Loucy (cell line): ENCODE data around the gene ARSK.

ENCODE experiments used
- H2AFZ ChIP-seq: fragments of 200-600 bp; sonication (generic); 2 replicates; pipeline ENCODE4 v1.6.0; 2016; ENCODE audit warnings: antibody characterized with exemption, mild to moderate bottlenecking, low read length, moderate library complexity
- H3F3A ChIP-seq: fragments of 200-600 bp; 2 replicates; pipeline ENCODE4 v1.6.0; 2016; ENCODE audit warnings: antibody characterized with exemption, low read depth, mild to moderate bottlenecking
- H3K27me3 ChIP-seq: fragments of 200-600 bp; sonication (generic); 2 replicates; pipeline ENCODE4 v1.6.1; 2014; ENCODE audit warnings: low read length, mild to moderate bottlenecking; ENCODE audit not compliant: insufficient read depth, poor library complexity, severe bottlenecking
- H3K36me3 ChIP-seq: fragments of 200-600 bp; sonication (generic); 2 replicates; pipeline ENCODE4 v1.6.1; 2016; ENCODE audit warnings: low read length; ENCODE audit not compliant: insufficient read depth
- H3K4me1 ChIP-seq: fragments of 200-600 bp; sonication (generic); 2 replicates; pipeline ENCODE4 v1.5.1; 2014; ENCODE audit warnings: low read length, mild to moderate bottlenecking; ENCODE audit not compliant: insufficient read depth, poor library complexity, severe bottlenecking
- H3K4me2 ChIP-seq: fragments of 200-600 bp; sonication (generic); 2 replicates; pipeline ENCODE4 v1.6.0; 2014; ENCODE audit warnings: antibody characterized with exemption, low read length, low read depth, mild to moderate bottlenecking; ENCODE audit not compliant: poor library complexity, severe bottlenecking
- H3K4me3 ChIP-seq: fragments of 200-600 bp; sonication (generic); 2 replicates; pipeline ENCODE4 v1.5.1; 2014; ENCODE audit warnings: low read length, mild to moderate bottlenecking, mixed read lengths; ENCODE audit not compliant: poor library complexity, severe bottlenecking
- H3K79me2 ChIP-seq: fragments of 200-600 bp; sonication (generic); 2 replicates; pipeline ENCODE4 v1.6.1; 2014; ENCODE audit warnings: low read length; ENCODE audit not compliant: insufficient read depth
- H3K9ac ChIP-seq: fragments of 200-600 bp; sonication (generic); 2 replicates; pipeline ENCODE4 v1.6.0; 2014; ENCODE audit warnings: mild to moderate bottlenecking, low read depth, low read length, moderate library complexity; ENCODE audit not compliant: poor library complexity, severe bottlenecking
- H3K9me2 ChIP-seq: fragments of 200-600 bp; sonication (generic); replicated peaks from 2 replicates; pipeline ENCODE4 v1.6.1; 2016; ENCODE audit warnings: low read depth, low read length, mixed read lengths
- H3K9me3 ChIP-seq: fragments of 200-600 bp; sonication (generic); 2 replicates; pipeline ENCODE4 v1.6.1; 2014; ENCODE audit warnings: mild to moderate bottlenecking, antibody characterized with exemption, low read length, low read depth; ENCODE audit not compliant: insufficient read depth
- H4K20me1 ChIP-seq: fragments of 200-600 bp; sonication (generic); 2 replicates; pipeline ENCODE4 v1.6.0; 2014; ENCODE audit warnings: antibody characterized with exemption, low read length, mild to moderate bottlenecking; ENCODE audit not compliant: insufficient read depth, poor library complexity, severe bottlenecking
- CTCF ChIP-seq: fragments of 200-600 bp; sonication (generic); conservative IDR thresholded peaks from 2 replicates; pipeline ENCODE4 v1.5.1; 2014; ENCODE audit warnings: mild to moderate bottlenecking, antibody characterized with exemption, low read length
- EZH2phosphoT487 ChIP-seq: fragments of 200-600 bp; IDR thresholded peaks from 2 replicates; pipeline ENCODE4 v1.6.1; 2018; ENCODE audit warnings: antibody characterized with exemption, mild to moderate bottlenecking, moderate library complexity, borderline replicate concordance

The ARSK gene

GRCh38 chr5:95583992-95584391, 29.1 kb downstream of the ARSK start:
- no peaks in the 10 kb centered on the region for H3K36me3 ChIP-seq
- H3K9me2 ChIP-seq, result no peaks in the 10 kb centered on the region
- H3K27me3 ChIP-seq, result no peaks in the 10 kb centered on the region
- no peaks in the 10 kb centered on the region for H3F3A ChIP-seq
- H3K4me3 ChIP-seq, result no peak overlapping the region
- H3K4me1 ChIP-seq, result no peaks in the 10 kb centered on the region
- no peak overlapping the region for H3K4me2 ChIP-seq
- TF ChIP-seq CTCF, result no peak
- no peak for TF ChIP-seq EZH2phosphoT487
- no peaks in the 10 kb centered on the region for H3K79me2 ChIP-seq
- H4K20me1 ChIP-seq, result no peaks in the 10 kb centered on the region
- H3K9ac ChIP-seq, result no peak overlapping the region
- no peaks in the 10 kb centered on the region for H3K9me3 ChIP-seq
- H2AFZ ChIP-seq, result no peak overlapping the region

GRCh38 chr5:95590880-95591279, 36.0 kb downstream of the ARSK start:
- Histone ChIP-seq H3K9me2 (no peaks in the 10 kb centered on the region), H3K27me3 (no peaks in the 10 kb centered on the region), H3K9ac (no peak overlapping the region), H2AFZ (no peak overlapping the region), H4K20me1 (no peaks in the 10 kb centered on the region), H3F3A (0 out of 2 replicates have a peak, but pooled peaks cover 4% of the 10 kb centered on the region), H3K79me2 (no peaks in the 10 kb centered on the region), H3K9me3 (no peaks in the 10 kb centered on the region), H3K4me3 (peak overlapping the region; percentile 3), H3K36me3 (no peaks in the 10 kb centered on the region), H3K4me2 (peak overlapping the region; percentile 38), H3K4me1 (peaks cover 19% of the 10 kb centered on the region)
- TF ChIP-seq EZH2phosphoT487, result no peak
- TF ChIP-seq CTCF, result no peak

- H3K4me2 ChIP-seq, result peak overlapping the region; percentile 38
- H3K4me3 ChIP-seq, result peak overlapping the region; percentile 3
- TF ChIP-seq EZH2phosphoT487 (no peak), CTCF (no peak)
- no peaks in the 10 kb centered on the region for H3K9me3 ChIP-seq
- no peak overlapping the region for H3K9ac ChIP-seq
- no peak overlapping the region for H2AFZ ChIP-seq
- no peaks in the 10 kb centered on the region for H3K9me2 ChIP-seq
- no peaks in the 10 kb centered on the region for H3K27me3 ChIP-seq
- peaks cover 19% of the 10 kb centered on the region for H3K4me1 ChIP-seq
- no peaks in the 10 kb centered on the region for H3K36me3 ChIP-seq
- H3K79me2 ChIP-seq, result no peaks in the 10 kb centered on the region
- 0 out of 2 replicates have a peak, but pooled peaks cover 4% of the 10 kb centered on the region for H3F3A ChIP-seq
- no peaks in the 10 kb centered on the region for H4K20me1 ChIP-seq
Observed at GRCh38 chr5:95591490-95591901, 36.6 kb downstream of the ARSK start.
